Measurements from ENCODE around the gene DUSP12. TPM values are rescaled to one million over a fixed set of nuclear protein-coding genes. Genes with fewer than 3 reads are reported as not detected.

Gene DUSP12
- polyA plus RNA-seq, 1 of the 3 experiments (the other 2 are of a cell fraction): 41.7 TPM

DNA sequence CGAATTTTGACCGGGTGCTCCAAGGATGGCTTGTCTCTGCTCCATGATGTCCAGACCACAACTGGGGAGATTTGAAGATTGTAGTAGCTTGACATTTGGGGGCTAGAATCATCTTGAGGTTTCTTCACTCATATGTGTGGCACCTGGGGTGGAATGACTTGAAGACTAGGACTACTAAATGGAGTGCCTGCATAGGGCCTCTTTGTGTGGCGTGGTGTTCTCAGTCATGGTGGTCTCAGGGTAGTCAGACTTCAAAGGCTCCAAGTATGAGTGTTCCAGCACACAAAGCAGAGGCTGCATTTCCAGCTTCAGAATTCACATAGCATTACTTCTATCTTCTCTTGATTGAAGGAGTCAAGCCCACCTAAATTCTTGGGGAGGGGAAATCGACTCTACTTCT, 33.3 kb downstream of the DUSP12 start:
- peaks cover 0 to 11% of the 10 kb centered on the region in 2 experiments; a peak in 3 of 4 replicates for H3K4me1 ChIP-seq (ENCODE audit: control insufficient read depth in 1 of 2, insufficient read depth in 2 of 2, low read depth in 1 of 2, low read length in 1 of 2)
- no peak overlapping the region for H3K9ac ChIP-seq
- no peaks in the 10 kb centered on the region for H3K27me3 ChIP-seq (ENCODE audit: insufficient read depth)
- no peaks in the 10 kb centered on the region for H3K9me2 ChIP-seq
- ChIA-PET POLR2A (no interaction called here), CTCF (interaction anchor here (1.4 to 4.2 kb wide), 2 partner anchors 252 to 254 kb away, joined by 3 to 17 read pairs; no protein-coding TSS in a partner anchor)
- no peaks in the 10 kb centered on the region for H3K9me3 ChIP-seq
- H3F3A ChIP-seq (replicated peaks; ENCODE audit: insufficient read depth): peaks cover 20% of the 10 kb centered on the region
- peaks cover 41 to 54% of the 10 kb centered on the region in 2 experiments for H3K36me3 ChIP-seq (replicated peaks in 1 of 2; ENCODE audit: control insufficient read depth in 1 of 2, insufficient read depth in 2 of 2, low read length in 1 of 2)
- H2AFZ ChIP-seq (ENCODE audit: low read depth): no peak overlapping the region
- no peak overlapping the region for H3K27ac ChIP-seq (ENCODE audit: low read depth in 2 of 2, low read length in 1 of 2)
- H3K4me3 ChIP-seq (ENCODE audit: low read depth in 2 of 2, low read length in 1 of 2): no peak overlapping the region
- H4K20me1 ChIP-seq (ENCODE audit: insufficient read depth): no peaks in the 10 kb centered on the region
- no peak for DNase-seq
- peaks cover 6% of the 10 kb centered on the region; the same call in 1 of the 2 replicates for H3K79me2 ChIP-seq (ENCODE audit: insufficient read depth)
- no peak for TF ChIP-seq MXI1 (IDR thresholded peaks at IDR 0.05; ENCODE audit: low read depth, low read length)
- TF ChIP-seq, protein P1, sequence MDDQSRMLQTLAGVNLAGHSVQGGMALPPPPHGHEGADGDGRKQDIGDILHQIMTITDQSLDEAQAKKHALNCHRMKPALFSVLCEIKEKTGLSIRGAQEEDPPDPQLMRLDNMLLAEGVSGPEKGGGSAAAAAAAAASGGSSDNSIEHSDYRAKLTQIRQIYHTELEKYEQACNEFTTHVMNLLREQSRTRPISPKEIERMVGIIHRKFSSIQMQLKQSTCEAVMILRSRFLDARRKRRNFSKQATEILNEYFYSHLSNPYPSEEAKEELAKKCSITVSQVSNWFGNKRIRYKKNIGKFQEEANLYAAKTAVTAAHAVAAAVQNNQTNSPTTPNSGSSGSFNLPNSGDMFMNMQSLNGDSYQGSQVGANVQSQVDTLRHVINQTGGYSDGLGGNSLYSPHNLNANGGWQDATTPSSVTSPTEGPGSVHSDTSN (IDR thresholded peaks at IDR 0.05): no peak
- TF ChIP-seq, protein P2, sequence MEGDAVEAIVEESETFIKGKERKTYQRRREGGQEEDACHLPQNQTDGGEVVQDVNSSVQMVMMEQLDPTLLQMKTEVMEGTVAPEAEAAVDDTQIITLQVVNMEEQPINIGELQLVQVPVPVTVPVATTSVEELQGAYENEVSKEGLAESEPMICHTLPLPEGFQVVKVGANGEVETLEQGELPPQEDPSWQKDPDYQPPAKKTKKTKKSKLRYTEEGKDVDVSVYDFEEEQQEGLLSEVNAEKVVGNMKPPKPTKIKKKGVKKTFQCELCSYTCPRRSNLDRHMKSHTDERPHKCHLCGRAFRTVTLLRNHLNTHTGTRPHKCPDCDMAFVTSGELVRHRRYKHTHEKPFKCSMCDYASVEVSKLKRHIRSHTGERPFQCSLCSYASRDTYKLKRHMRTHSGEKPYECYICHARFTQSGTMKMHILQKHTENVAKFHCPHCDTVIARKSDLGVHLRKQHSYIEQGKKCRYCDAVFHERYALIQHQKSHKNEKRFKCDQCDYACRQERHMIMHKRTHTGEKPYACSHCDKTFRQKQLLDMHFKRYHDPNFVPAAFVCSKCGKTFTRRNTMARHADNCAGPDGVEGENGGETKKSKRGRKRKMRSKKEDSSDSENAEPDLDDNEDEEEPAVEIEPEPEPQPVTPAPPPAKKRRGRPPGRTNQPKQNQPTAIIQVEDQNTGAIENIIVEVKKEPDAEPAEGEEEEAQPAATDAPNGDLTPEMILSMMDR (IDR thresholded peaks at IDR 0.05): no peak
- TF ChIP-seq SMC3 (IDR thresholded peaks at IDR 0.05; ENCODE audit: low read depth, low read length): no peak
- no peak for TF ChIP-seq GABPA (IDR thresholded peaks at IDR 0.05; ENCODE audit: low read depth)
- TF ChIP-seq, protein P3, sequence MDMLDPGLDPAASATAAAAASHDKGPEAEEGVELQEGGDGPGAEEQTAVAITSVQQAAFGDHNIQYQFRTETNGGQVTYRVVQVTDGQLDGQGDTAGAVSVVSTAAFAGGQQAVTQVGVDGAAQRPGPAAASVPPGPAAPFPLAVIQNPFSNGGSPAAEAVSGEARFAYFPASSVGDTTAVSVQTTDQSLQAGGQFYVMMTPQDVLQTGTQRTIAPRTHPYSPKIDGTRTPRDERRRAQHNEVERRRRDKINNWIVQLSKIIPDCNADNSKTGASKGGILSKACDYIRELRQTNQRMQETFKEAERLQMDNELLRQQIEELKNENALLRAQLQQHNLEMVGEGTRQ (IDR thresholded peaks at IDR 0.05; ENCODE audit: borderline replicate concordance, low read depth, low read length): no peak
- no peak for TF ChIP-seq YY1 (IDR thresholded peaks at IDR 0.05; ENCODE audit: low read depth)
- TF ChIP-seq, protein P4, sequence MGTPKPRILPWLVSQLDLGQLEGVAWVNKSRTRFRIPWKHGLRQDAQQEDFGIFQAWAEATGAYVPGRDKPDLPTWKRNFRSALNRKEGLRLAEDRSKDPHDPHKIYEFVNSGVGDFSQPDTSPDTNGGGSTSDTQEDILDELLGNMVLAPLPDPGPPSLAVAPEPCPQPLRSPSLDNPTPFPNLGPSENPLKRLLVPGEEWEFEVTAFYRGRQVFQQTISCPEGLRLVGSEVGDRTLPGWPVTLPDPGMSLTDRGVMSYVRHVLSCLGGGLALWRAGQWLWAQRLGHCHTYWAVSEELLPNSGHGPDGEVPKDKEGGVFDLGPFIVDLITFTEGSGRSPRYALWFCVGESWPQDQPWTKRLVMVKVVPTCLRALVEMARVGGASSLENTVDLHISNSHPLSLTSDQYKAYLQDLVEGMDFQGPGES (IDR thresholded peaks at IDR 0.05; ENCODE audit: low read depth, low read length): no peak
- no peak for TF ChIP-seq RCOR1 (IDR thresholded peaks at IDR 0.05; ENCODE audit: low read length)
- no peak for TF ChIP-seq TEAD4 (IDR thresholded peaks at IDR 0.05; ENCODE audit: borderline replicate concordance, insufficient read depth)
- TF ChIP-seq, protein P5, sequence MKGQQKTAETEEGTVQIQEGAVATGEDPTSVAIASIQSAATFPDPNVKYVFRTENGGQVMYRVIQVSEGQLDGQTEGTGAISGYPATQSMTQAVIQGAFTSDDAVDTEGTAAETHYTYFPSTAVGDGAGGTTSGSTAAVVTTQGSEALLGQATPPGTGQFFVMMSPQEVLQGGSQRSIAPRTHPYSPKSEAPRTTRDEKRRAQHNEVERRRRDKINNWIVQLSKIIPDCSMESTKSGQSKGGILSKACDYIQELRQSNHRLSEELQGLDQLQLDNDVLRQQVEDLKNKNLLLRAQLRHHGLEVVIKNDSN (IDR thresholded peaks at IDR 0.05; ENCODE audit: borderline replicate concordance, low read depth): no peak
- TF ChIP-seq TAF1 (IDR thresholded peaks at IDR 0.05; ENCODE audit: borderline replicate concordance, low read depth, low read length): no peak
- no peak for TF ChIP-seq TCF12 (IDR thresholded peaks at IDR 0.05)
- no peak for TF ChIP-seq GATA2 (CRISPR knock-in tag; IDR thresholded peaks at IDR 0.05)
- TF ChIP-seq ELF1 (IDR thresholded peaks at IDR 0.05): no peak
- no peak for TF ChIP-seq EP300 (IDR thresholded peaks at IDR 0.05; ENCODE audit: borderline replicate concordance in 1 of 2, low read depth in 1 of 2, low read length in 1 of 2)
- WGBS (ENCODE audit: low lambda C conversion rate): 89% methylated on average over 4 of the region's 4 CpGs
- no peak overlapping the region for H3K4me2 ChIP-seq

All from SK-N-SH (cell line).